ENCODE results near the gene GRIK2.

The GRIK2 gene

DNA sequence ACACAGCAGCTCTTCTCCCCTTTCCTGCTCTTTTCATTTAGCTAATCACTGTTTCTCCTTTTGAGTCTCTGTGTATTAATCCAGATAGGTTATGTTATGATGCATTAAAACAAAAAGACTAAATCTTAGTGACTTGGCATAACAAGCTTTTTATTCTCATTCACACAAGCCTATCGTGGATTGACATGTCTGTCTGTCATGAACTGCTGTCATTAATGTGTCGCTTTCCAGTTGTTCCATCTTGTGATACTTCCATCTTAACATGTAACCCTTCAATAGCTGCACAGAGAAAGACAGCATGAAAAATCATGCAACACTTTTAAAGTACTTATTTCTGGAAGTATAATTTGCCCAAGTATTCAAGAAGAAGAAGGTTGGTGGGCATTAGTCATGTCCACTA is 128.7 kb downstream of the GRIK2 start:
- no peak for TF ChIP-seq ZNF274 (IDR thresholded peaks at IDR 0.05; ENCODE audit: low read depth, low read length)
- H3K4me3 ChIP-seq (ENCODE audit: low read length): no peak overlapping the region

- TF ChIP-seq ZNF274 (IDR thresholded peaks at IDR 0.05; ENCODE audit: low read depth, low read length): no peak
- no peak overlapping the region for H3K4me3 ChIP-seq (ENCODE audit: low read length)
Observed at GRCh38 chr6:101527467-101527866, 134.0 kb downstream of the GRIK2 start.

- no peak overlapping the region for H3K4me3 ChIP-seq (ENCODE audit: low read length)
- TF ChIP-seq ZNF274 (IDR thresholded peaks at IDR 0.05; ENCODE audit: low read depth, low read length): no peak
Observed at GRCh38 chr6:101528801-101529200, 135.3 kb downstream of the GRIK2 start.

GRCh38 chr6:101531538-101531937 is 138.0 kb downstream of the GRIK2 start:
- no peak for TF ChIP-seq ZNF274 (IDR thresholded peaks at IDR 0.05; ENCODE audit: low read depth, low read length)
- no peak overlapping the region for H3K4me3 ChIP-seq (ENCODE audit: low read length)

- H3K4me3 ChIP-seq (ENCODE audit: low read length): no peak overlapping the region
- no peak for TF ChIP-seq ZNF274 (IDR thresholded peaks at IDR 0.05; ENCODE audit: low read depth, low read length)
Observed at GRCh38 chr6:101534386-101534785, 140.9 kb downstream of the GRIK2 start.

- TF ChIP-seq ZNF274 (IDR thresholded peaks at IDR 0.05; ENCODE audit: low read depth, low read length): no peak
- H3K4me3 ChIP-seq (ENCODE audit: low read length): no peak overlapping the region
Observed at GRCh38 chr6:101534821-101535220, 141.3 kb downstream of the GRIK2 start.

DNA sequence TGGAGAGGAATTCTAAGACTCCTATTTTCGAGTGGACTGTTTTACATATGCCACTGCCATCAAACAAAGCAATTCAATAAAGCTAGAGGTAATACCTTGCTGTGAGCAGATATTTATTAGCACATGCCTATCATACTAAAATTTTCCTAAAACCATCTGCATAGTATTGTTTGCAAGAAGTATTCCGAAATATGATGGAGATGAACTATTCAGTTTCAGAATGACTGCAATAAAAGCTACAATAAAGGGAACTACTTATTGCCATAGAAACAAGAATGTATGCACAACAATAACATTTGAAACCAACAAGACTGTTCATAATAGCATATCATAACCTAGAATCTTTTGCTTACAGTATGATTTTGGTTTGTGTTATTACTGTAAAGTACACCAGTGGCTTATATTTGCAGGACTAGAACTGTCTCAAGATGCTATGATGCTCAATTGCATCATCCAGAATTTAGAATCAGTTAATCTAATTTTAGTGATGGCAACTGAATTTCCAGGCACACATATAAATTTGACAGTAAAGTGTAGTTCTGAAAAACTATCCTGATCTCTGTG is 144.3 kb downstream of the GRIK2 start:
- TF ChIP-seq ZNF274 (IDR thresholded peaks at IDR 0.05; ENCODE audit: low read depth, low read length): no peak
- H3K4me3 ChIP-seq (ENCODE audit: low read length): no peak overlapping the region

- no peak for TF ChIP-seq ZNF274 (IDR thresholded peaks at IDR 0.05; ENCODE audit: low read depth, low read length)
- no peak overlapping the region for H3K4me3 ChIP-seq (ENCODE audit: low read length)
Observed at GRCh38 chr6:101539510-101540245, 146.2 kb downstream of the GRIK2 start.

GRCh38 chr6:101541894-101542293 is 148.4 kb downstream of the GRIK2 start:
- no peak for TF ChIP-seq ZNF274 (IDR thresholded peaks at IDR 0.05; ENCODE audit: low read depth, low read length)
- H3K4me3 ChIP-seq (ENCODE audit: low read length): no peak overlapping the region

DNA sequence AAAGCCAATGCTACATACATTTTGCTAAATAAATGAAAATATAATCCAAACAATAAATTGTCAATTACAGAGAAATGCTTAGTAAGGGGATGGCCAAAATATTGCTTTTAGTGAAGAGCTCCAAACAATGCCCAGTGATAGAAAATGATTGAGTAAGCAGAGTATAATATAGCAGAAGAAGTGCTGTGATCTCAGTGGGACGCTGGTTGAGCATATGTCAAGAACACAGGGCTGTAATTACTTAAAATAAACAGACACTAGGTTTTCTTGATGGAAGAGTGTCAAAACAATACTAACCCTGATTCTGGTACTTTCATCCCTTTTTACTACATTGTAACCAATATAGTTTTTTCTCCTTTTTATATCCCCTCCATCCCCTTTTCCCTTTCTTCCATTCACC is 150.3 kb downstream of the GRIK2 start:
- no peak overlapping the region for H3K4me3 ChIP-seq (ENCODE audit: low read length)
- no peak for TF ChIP-seq ZNF274 (IDR thresholded peaks at IDR 0.05; ENCODE audit: low read depth, low read length)

- TF ChIP-seq ZNF274 (IDR thresholded peaks at IDR 0.05; ENCODE audit: low read depth, low read length): no peak
- no peak overlapping the region for H3K4me3 ChIP-seq (ENCODE audit: low read length)
Observed at GRCh38 chr6:101544286-101544685, 150.8 kb downstream of the GRIK2 start.

GRCh38 chr6:101545191-101545590 is 151.7 kb downstream of the GRIK2 start:
- no peak overlapping the region for H3K4me3 ChIP-seq (ENCODE audit: low read length)
- TF ChIP-seq ZNF274 (IDR thresholded peaks at IDR 0.05; ENCODE audit: low read depth, low read length): no peak

DNA sequence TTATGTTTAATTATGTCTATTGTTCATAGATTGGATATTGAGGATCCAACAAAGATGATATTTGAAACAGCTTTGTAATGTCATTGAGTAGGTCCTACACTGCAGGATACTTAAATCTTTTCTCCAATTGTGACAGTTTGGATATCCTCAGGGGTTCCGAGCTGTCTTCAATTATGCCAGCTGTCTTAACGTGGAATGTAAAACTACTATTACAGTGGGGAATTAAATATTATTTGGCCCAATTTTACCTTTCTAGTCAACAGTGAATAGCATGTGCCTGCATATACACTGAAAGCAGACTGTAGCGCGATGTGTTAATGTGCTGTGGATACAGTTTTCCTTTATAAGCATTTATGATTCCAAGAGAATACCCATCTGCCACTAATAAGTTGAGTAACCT is 156.9 kb downstream of the GRIK2 start:
- TF ChIP-seq ZNF274 (IDR thresholded peaks at IDR 0.05; ENCODE audit: low read depth, low read length): no peak
- H3K4me3 ChIP-seq (ENCODE audit: low read length): no peak overlapping the region

GRCh38 chr6:101554231-101554630 is 160.7 kb downstream of the GRIK2 start:
- TF ChIP-seq ZNF274 (IDR thresholded peaks at IDR 0.05; ENCODE audit: low read depth, low read length): no peak

GRCh38 chr6:101558712-101559111 is 165.2 kb downstream of the GRIK2 start:
- H3K4me3 ChIP-seq (ENCODE audit: low read length): no peak overlapping the region
- no peak for TF ChIP-seq ZNF274 (IDR thresholded peaks at IDR 0.05; ENCODE audit: low read depth, low read length)

More at GRCh38 chr6:101554231-101554630, 160.7 kb downstream of the GRIK2 start:
- H3K4me3 ChIP-seq (ENCODE audit: low read length): no peak overlapping the region
